ENCODE results near the gene ANKS6.

The ANKS6 gene
- 0.92 to 13.9 (median 6.1) reads per million in 17 experiments for total RNA-seq

- peak; percentile 73 to 92 (median 84) for DNase-seq
These were observed at the start of gene ANKS6 for GRCh38 chr9:98796364-98797101. TSS of gene ANKS6 (minus strand) at chr9:98796555. CDS start at chr9:98796491, 64 bp downstream.

- no peak for DNase-seq
These were observed 49.7 kb upstream of the ANKS6 start for GRCh38 chr9:98846081-98846480.

GRCh38 chr9:98842510-98842909 is 46.2 kb upstream of the ANKS6 start:
- no peak for DNase-seq

GRCh38 chr9:98839724-98840123 is 43.4 kb upstream of the ANKS6 start:
- DNase-seq = no peak

DNA sequence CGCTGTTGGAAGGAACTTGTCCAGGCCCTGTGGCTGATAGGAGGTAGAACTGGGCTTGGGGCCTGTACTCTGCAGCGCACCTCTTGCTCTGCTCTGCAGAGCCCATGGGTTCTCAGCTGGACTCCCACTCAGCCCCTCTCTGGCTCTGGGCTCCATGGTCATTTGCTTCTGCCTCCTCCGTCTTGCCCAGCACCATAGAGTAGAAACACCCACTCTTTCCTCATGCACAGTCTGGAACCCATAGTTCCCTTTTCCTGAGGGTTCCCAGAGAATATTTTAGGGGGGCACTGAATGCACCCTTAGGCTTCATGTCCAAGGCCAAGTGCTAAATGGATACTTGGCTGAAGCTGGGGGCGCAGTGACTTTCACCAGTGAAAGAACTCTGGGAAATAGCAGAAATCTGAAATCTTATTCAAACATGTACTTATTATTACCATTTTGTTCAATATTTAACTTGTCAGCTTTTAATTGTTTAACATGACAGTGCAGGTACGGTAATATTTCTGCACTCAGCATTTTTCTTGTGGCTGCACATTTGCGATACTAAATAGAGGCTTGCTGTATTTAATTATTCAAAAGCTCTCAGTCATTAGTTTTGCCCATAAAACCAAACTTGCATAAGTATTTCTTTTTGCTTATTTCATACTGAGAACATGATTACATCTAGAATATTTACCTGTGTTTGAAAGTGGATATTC is 42.7 kb upstream of the ANKS6 start:
- peak; percentile 13 to 72 (median 64) for DNase-seq

DNA sequence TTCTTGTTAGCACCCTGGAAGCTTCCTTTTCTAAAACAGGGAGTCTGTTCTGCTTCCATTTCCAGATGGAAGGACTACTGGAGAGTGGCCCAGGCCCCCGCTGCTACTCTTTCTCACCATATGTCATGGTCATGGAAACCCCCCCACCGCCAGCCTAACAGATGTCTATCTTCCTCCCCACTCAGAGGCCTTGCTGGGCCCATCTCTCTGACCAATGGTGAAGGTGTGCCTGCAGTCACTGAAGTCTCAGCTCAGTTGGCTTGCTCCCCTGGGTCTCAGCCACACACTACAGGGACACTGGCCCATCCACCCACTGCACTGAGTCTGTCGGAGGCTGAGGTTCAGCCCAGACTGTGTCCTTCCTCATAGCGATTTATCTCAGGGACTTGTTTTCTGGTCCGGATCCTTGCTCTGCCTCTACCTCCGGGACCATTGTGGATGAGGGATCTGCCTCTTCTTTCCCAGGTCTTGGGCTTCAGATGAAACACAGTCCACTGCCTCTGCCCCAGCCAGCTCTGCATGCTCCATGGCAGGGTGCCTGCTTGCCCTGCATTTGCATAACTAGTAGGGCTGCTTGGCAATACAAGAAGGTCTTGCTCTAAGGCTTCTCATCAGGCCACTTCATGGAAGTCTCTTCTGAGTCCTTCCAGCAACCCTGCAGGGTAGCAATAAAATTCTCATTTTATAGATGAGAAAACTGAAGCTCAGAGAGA is 42.0 kb upstream of the ANKS6 start:
- DNase-seq = no peak

- DNase-seq = no peak
These were observed 41.2 kb upstream of the ANKS6 start for GRCh38 chr9:98837516-98837915.

- no peak for DNase-seq
These were observed 39.9 kb upstream of the ANKS6 start for GRCh38 chr9:98836206-98836605.

DNA sequence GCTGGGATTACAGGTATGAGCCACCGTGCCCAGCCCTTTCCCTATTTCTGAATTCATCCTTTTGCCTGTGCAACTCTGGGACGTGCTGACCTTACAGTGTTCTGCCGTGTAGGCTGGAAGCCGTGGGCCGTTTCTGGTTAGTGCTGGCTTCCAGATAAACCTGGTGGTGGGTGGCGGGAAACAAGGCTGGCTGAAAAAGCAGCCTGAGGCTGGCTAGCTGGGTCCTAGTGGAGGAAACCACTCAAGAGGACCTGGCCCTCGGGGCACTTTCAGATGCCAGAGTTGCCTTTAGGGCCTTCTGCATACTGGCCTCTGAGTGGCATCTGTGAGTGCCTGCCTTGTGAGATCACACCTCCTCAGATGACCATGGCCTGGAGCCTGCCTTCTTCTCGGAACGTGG is 38.0 kb upstream of the ANKS6 start:
- peak in 3 of 4 experiments; percentile 14 to 54 (median 28) for DNase-seq

DNA sequence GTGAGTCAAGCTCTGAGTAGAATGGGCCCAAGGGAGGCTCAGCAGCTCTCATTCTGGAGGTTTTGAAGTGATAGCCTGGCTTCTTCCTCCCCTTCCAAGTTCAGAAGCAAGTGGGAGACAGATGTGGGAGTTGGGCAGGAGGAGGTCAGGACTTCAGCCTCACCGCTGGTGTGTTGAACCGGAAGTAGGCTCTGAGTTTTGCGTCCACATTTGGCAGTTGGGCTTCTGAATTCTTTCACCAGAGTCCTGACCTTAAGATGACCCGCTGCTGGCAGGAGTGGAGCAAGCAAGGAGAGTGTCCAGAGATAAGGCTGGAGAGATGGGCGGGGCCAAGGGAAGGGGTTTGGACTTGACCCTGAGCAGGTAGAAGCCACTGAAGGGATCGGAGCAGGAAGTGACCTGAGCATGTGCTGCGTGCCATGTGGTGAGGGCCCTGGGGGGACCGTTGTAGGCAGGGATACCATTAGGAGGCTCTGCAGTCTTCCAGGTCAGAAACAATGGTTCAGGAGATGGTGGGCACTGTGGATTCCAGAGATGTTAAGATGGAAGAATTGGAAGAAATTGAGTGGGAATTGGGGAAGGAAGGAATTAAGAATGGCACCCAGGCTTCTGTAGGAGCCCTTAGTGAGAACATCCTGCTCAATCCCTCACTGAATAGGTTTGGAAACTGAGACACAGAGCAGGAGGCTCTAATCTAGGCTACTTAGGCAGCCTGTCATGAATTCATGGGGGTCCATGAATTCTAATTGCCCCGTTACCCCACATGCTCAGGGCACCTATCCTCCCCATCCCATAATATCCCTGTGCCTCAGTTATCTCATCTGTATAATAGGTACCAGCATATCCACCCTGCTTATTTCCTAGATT is 37.0 kb upstream of the ANKS6 start:
- peak in 2 of 4 experiments; percentile 12 to 24 for DNase-seq

DNA sequence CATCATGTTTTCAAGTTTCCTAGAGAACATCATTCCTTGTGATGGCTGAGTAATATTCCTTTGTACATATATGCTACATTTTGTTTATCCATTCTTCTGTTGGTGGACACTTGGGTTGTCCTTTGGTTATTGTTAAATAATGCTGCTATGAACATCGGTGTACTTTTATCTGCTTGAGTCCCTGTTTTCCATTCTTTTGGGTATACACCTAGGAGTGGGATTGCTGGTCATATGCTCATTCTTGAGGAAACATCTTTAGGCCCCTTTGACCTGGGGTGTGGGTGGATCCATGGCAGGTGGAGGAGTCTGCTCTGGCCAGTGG is 36.4 kb upstream of the ANKS6 start:
- DNase-seq = no peak

DNA sequence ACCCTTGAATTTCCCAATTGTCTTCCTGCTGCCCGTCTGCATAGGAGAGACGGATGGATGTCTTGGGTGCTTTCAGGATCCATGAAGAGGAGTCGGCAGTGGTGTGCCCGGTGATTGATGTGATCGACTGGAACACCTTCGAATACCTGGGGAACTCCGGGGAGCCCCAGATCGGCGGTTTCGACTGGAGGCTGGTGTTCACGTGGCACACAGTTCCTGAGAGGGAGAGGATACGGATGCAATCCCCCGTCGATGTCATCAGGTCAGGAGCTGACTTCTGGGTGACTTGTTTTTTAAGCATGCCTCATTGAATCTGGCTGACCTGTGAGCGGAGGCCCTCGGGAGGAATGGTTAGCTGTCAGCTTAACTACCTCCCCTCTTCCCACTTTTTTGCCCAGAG is 35.3 kb upstream of the ANKS6 start:
- no peak for DNase-seq

DNA sequence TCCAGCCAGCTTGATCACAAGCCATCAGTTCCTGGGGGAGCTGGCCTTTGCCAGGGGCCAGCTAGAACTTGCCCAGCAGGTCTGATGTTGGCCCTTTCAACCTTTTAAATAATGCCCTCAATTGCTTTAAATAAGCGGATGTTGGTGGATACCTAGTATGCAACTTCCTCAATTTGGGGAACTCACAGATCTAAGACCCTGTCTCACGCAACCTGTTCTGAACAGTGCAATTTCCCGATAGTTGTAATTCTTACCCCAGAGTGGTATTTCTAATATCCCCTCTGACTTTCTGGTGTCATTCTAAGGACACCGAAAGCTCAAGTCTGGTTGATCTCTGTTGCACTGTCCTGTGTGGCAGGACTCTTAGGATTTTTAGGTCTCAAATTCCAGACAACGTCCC is 34.2 kb upstream of the ANKS6 start:
- DNase-seq = peak in 1 of 4 experiments; percentile 21

DNA sequence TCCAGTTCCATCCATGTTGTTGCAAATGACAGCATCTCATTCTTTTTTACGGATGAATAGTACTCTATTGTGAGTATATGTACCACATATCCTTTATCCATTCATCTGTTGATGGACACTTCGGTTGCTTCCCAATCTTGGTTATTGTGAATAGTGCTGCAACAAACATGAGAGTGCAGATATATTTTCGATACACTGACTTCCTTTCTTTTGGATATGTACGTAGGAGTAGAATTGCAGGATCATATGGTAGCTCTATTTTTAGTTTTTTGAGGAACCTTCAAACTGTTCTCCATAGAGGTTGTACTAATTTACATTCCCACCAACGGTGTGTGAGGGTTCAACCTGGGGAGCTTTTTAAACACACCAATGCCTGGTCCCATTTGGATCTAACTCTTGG is 33.4 kb upstream of the ANKS6 start:
- DNase-seq = peak in 3 of 4 experiments; percentile 27 to 58 (median 51)

- DNase-seq = no peak
These were observed 30.4 kb upstream of the ANKS6 start for GRCh38 chr9:98826716-98827115.

DNA sequence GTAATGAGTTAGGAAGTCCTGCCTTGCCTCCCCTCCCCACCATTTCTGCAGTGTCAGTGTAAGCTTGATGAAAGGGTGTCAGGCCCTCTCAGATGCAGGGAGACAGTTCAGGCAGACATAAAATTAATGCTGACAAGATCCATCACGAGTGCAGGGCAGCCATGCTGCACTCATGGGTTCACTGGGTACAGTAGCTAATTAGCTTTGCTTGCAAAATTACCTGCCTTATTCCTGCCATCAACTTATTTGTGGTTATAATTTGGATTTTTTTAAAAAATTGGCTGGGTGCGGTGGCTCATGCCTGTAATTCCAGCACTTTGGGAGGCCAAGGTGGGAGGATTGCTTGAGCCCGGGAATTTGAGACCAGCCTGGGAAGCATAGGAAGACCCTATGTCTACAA is 29.1 kb upstream of the ANKS6 start:
- DNase-seq = no peak

GRCh38 chr9:98823666-98824334 is 27.4 kb upstream of the ANKS6 start:
- DNase-seq = no peak

DNA sequence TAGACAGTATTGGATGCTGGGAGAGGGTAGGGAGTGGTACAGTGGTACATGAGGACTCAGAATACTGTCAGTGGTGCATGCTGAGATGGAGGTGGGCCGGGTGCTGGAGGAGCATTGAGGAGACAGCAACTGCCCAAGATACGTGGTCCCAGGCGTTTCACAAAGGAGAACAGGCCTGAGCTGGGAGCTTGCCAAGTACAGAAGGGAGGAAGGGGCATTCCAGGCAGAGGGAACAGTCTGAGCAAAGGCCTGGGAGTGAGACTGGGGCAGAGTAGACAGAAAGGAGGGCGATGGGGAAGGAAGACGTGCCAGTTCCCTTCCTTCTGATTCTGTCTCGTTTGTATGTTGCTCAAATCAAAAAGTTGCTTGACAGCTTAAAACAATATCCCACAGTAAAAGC is 26.3 kb upstream of the ANKS6 start:
- DNase-seq = no peak

DNA sequence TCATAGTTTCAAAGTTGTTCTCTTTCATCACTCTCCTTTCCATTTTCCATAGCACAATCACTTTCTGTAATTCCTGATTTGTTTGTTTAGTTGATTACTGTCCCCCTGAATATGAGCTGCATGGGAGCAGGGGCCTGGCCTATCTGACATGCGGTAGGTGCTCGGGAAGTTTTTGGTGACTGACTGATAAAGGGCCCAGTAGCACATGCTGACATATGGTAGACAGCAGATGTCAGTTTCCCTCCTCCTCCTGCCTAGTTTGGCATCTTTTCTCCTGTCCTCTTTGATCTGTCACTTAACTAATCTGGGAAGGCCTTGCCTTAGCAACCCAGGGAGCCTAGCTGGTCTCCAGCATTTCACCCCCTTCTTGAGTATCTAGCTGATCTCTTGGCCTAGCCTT is 25.5 kb upstream of the ANKS6 start:
- no peak for DNase-seq

GRCh38 chr9:98819231-98819630 is 22.9 kb upstream of the ANKS6 start:
- DNase-seq = no peak

- no peak for DNase-seq
These were observed 22.4 kb upstream of the ANKS6 start for GRCh38 chr9:98818764-98819163.

GRCh38 chr9:98815391-98815951 is 19.1 kb upstream of the ANKS6 start:
- peak in 1 of 4 experiments; percentile 17 for DNase-seq
